Caco-2 (cell line): ENCODE data around the gene HSPB6. TPM values are rescaled to one million over a fixed set of nuclear protein-coding genes. Genes with fewer than 3 reads are reported as not detected.

ENCODE experiments used
- BruUV-seq: library from RNA; stranded (reverse); fragments of 400-500 nt; replicated peaks from 2 replicates; lab custom pipeline; 2021; lab: Mats Ljungman, UMichigan
- CTCF ChIA-PET: fragments of 300-600 bp; sonication (Branson Sonifier 250); formaldehyde crosslinking; loops from one replicate; lab custom pipeline; 2022; ENCODE audit warnings: antibody characterized with exemption; lab: Charles Lee
- POLR2A ChIA-PET: fragments of 300-600 bp; sonication (Branson Sonifier 250); formaldehyde crosslinking; loops from one replicate; lab custom pipeline; 2022; ENCODE audit warnings: antibody characterized with exemption; lab: Charles Lee
- DNase-seq, 2 experiments: peaks; one replicate each; pipeline versions ENCODE4 v3.0.0 to v3.0.0-alpha.2; 2020 to 2022
- H3K27me3 ChIP-seq: replicated peaks from 2 replicates; pipeline ENCODE4 v1.6.0; 2011; ENCODE audit warnings: low read length; ENCODE audit not compliant: control insufficient read depth, insufficient read depth
- H3K36me3 ChIP-seq: 2 replicates; pipeline ENCODE4 v1.5.1; 2011; ENCODE audit warnings: low read length; ENCODE audit not compliant: control insufficient read depth, insufficient read depth
- H3K4me1 ChIP-seq: fragments of 250-450 bp; sonication (Bioruptor Pico); 2 replicates; pipeline ENCODE4 v1.5.1; 2020; ENCODE audit warnings: mild to moderate bottlenecking
- H3K4me3 ChIP-seq: 2 replicates; pipeline ENCODE4 v1.5.1; 2011; ENCODE audit warnings: low read depth, mild to moderate bottlenecking, control low read depth, low read length
- H3K9me3 ChIP-seq: fragments of 250-450 bp; sonication (Bioruptor Pico); 2 replicates; pipeline ENCODE4 v1.5.1; 2020; ENCODE audit warnings: mild to moderate bottlenecking, moderate library complexity
- H3K27ac Mint-ChIP-seq: one replicate; pipeline ENCODE4 v1.8.0; 2022; ENCODE audit warnings: mixed read lengths; ENCODE audit not compliant: unreplicated experiment
- H3K27me3 Mint-ChIP-seq: one replicate; pipeline ENCODE4 v1.8.0; 2022; ENCODE audit warnings: mixed read lengths; ENCODE audit not compliant: insufficient read depth, unreplicated experiment
- H3K36me3 Mint-ChIP-seq: one replicate; pipeline ENCODE4 v1.8.0; 2022; ENCODE audit warnings: mild to moderate bottlenecking, mixed read lengths; ENCODE audit not compliant: insufficient read depth, unreplicated experiment
- H3K4me1 Mint-ChIP-seq: one replicate; pipeline ENCODE4 v1.8.0; 2022; ENCODE audit warnings: low read depth, mixed read lengths; ENCODE audit not compliant: unreplicated experiment
- H3K4me3 Mint-ChIP-seq: one replicate; pipeline ENCODE4 v1.8.0; 2022; ENCODE audit warnings: mild to moderate bottlenecking, moderate library complexity, mixed read lengths; ENCODE audit not compliant: unreplicated experiment
- H3K9me3 Mint-ChIP-seq: one replicate; pipeline ENCODE4 v1.8.0; 2022; ENCODE audit warnings: mixed read lengths; ENCODE audit not compliant: unreplicated experiment
- CTCF ChIP-seq, 2 experiments: fragments of 200-600 bp in 1 of 2; IDR thresholded peaks; 1 replicate in 1 of 2; 2 replicates in 1 of 2; pipeline versions ENCODE4 v1.5.1 to v1.8.0; 2011 to 2022; ENCODE audit warnings: antibody characterized with exemption in 1 of 2, control low read depth in 1 of 2, inconsistent platforms in 1 of 2, low read depth in 1 of 2, low read length in 1 of 2, mild to moderate bottlenecking in 1 of 2, moderate library complexity in 1 of 2; ENCODE audit not compliant: insufficient read depth in 1 of 2, severe bottlenecking in 1 of 2, unreplicated experiment in 1 of 2
- intact Hi-C: fragments of 100-400 bp; cut with micrococcal nuclease; formaldehyde crosslinking; loops from one replicate; pipeline ENCODE4 v1.10.0; 2022; ENCODE audit not compliant: unreplicated experiment
- total RNA-seq: library from RNA; stranded (reverse); gene quantifications from 2 replicates; pipeline ENCODE4 v1.2.3, GENCODE V29; 2022

The HSPB6 gene
- total RNA-seq, 1 experiment from 2014 or later = 0.48 TPM

GRCh38 chr19:35743640-35744429 is 13.0 kb downstream of the HSPB6 start:
- no peak overlapping the region for H3K4me3 ChIP-seq
- ChIA-PET POLR2A (interaction anchor here (0.6 kb wide), 1 partner anchor 265 kb away, joined by 6 read pairs; the partner anchor contains the start of gene SYNE4), CTCF (interaction anchor here (1.9 kb wide), 2 partner anchors 42 to 76 kb away, joined by 7 to 9 read pairs; no protein-coding TSS in a partner anchor)
- H3K36me3 Mint-ChIP-seq = peaks cover 62% of the 10 kb centered on the region
- peaks cover 18% of the 10 kb centered on the region for H3K4me1 Mint-ChIP-seq
- H3K27ac Mint-ChIP-seq = no peak overlapping the region
- H3K27me3 ChIP-seq = no peaks in the 10 kb centered on the region
- H3K9me3 Mint-ChIP-seq = no peaks in the 10 kb centered on the region
- H3K4me3 Mint-ChIP-seq = peak overlapping the region; percentile 93
- TF ChIP-seq CTCF (IDR thresholded peaks at IDR 0.05; ENCODE audit: insufficient read depth in 1 of 2, low read depth in 1 of 2, low read length in 1 of 2, severe bottlenecking in 1 of 2, unreplicated experiment in 1 of 2) = no peak
- H3K27me3 Mint-ChIP-seq = no peaks in the 10 kb centered on the region
- BruUV-seq = no TSS peak
- H3K4me1 ChIP-seq = peaks cover 11% of the 10 kb centered on the region
- H3K9me3 ChIP-seq = no peaks in the 10 kb centered on the region
- intact Hi-C loops = loop anchor here (2.0 kb wide), 1 partner anchor 77 kb away; no protein-coding TSS in a partner anchor
- no peak for DNase-seq
- H3K36me3 ChIP-seq = 0 out of 2 replicates have a peak, but pooled peaks cover under 1% of the 10 kb centered on the region

GRCh38 chr19:35742121-35742724 is 14.6 kb downstream of the HSPB6 start, which contains the start of gene IGFLR1:
TSS of gene IGFLR1 (minus strand) at chr19:35742452. CDS start at chr19:35741180, 1,272 bp downstream.
- H3K27me3 ChIP-seq = no peaks in the 10 kb centered on the region
- ChIA-PET POLR2A (no interaction called here), CTCF (no interaction called here)
- no TSS peak for BruUV-seq
- H3K4me3 ChIP-seq = peak within 1 kb of the TSS; percentile 58
- Mint-ChIP-seq H3K27me3 (no peaks in the 10 kb centered on the region), H3K4me1 (peaks cover 11% of the 10 kb centered on the region), H3K27ac (peak within 1 kb of the TSS; percentile 87), H3K4me3 (peak within 1 kb of the TSS; percentile 97), H3K36me3 (peaks cover 64% of the 10 kb centered on the region), H3K9me3 (no peaks in the 10 kb centered on the region)
- DNase-seq = no peak
- intact Hi-C loops = no loop called here
- no peaks in the 10 kb centered on the region for H3K9me3 ChIP-seq
- TF ChIP-seq CTCF (IDR thresholded peaks at IDR 0.05; ENCODE audit: insufficient read depth in 1 of 2, low read depth in 1 of 2, low read length in 1 of 2, severe bottlenecking in 1 of 2, unreplicated experiment in 1 of 2) = no peak
- peaks cover 6% of the 10 kb centered on the region; the same call in 1 of the 2 replicates for H3K36me3 ChIP-seq
- peaks cover 8% of the 10 kb centered on the region; the same call in 1 of the 2 replicates for H3K4me1 ChIP-seq

- intact Hi-C loops = loop anchor here (2.0 kb wide), 1 partner anchor 48 kb away; no protein-coding TSS in a partner anchor
- peaks cover 8% of the 10 kb centered on the region; the same call in 1 of the 2 replicates for H3K4me1 ChIP-seq
- ChIA-PET POLR2A (interaction anchor here (0.6 to 1.2 kb wide), 7 partner anchors 11 to 190 kb away, joined by 3 to 7 read pairs (median 4); partner anchors contain the start of gene COX6B1), CTCF (interaction anchor here (0.5 to 1.2 kb wide), 11 partner anchors 15 to 477 kb away, joined by 3 to 13 read pairs (median 5); no protein-coding TSS in a partner anchor)
- peak in 1 of 2 experiments; percentile 14 for TF ChIP-seq CTCF (IDR thresholded peaks at IDR 0.05; ENCODE audit: insufficient read depth in 1 of 2, low read depth in 1 of 2, low read length in 1 of 2, severe bottlenecking in 1 of 2, unreplicated experiment in 1 of 2)
- Mint-ChIP-seq H3K36me3 (peaks cover 73% of the 10 kb centered on the region), H3K27ac (peak overlapping the region; percentile 87), H3K27me3 (no peaks in the 10 kb centered on the region), H3K4me3 (peak overlapping the region; percentile 97), H3K9me3 (no peaks in the 10 kb centered on the region), H3K4me1 (peaks cover 11% of the 10 kb centered on the region)
- peak overlapping the region; percentile 58 for H3K4me3 ChIP-seq
- BruUV-seq = no TSS peak
- H3K9me3 ChIP-seq = no peaks in the 10 kb centered on the region
- H3K36me3 ChIP-seq = peaks cover 8% of the 10 kb centered on the region; the same call in 1 of the 2 replicates
- H3K27me3 ChIP-seq = no peaks in the 10 kb centered on the region
- no peak for DNase-seq
These were observed 15.7 kb downstream of the HSPB6 start for GRCh38 chr19:35741203-35741515.
